A549 (cell line): ENCODE measurements around the gene FLG2. TPM values are rescaled to one million over a fixed set of nuclear protein-coding genes. Genes with fewer than 3 reads are reported as not detected.

ENCODE experiments used
- ATAC-seq, 2 experiments: fragments of 200-7000 bp in 1 of 2; fragments of >200 bp in 1 of 2; cut with Nextera tagmentation in 1 of 2; cut with Tn5 transposase in 1 of 2; 3 replicates each; pipeline versions ENCODE4 v1.8.0 to v1.9.1; 2018 to 2020; ENCODE audit warnings: mild to moderate bottlenecking in 1 of 2, moderate library complexity in 1 of 2
- CTCF ChIA-PET: fragments of 300-600 bp; sonication (Branson Sonifier 250); formaldehyde crosslinking; extraction: SDS; loops from one replicate; lab custom pipeline; 2021; ENCODE audit warnings: antibody characterized with exemption, inconsistent platforms; lab: Yijun Ruan, JAX
- POLR2A ChIA-PET: fragments of 350-600 bp; formaldehyde crosslinking; extraction: SDS; loops from one replicate; lab custom pipeline; 2021; ENCODE audit warnings: antibody characterized with exemption, inconsistent platforms; lab: Yijun Ruan, JAX
- DNase-seq, 2 experiments: peaks; one replicate each; pipeline versions ENCODE4 v3.0.0 to v3.0.0-alpha.2; 2011 to 2016; ENCODE audit warnings: low read depth in 1 of 2, low spot score in 1 of 2
- FAIRE-seq: peaks from 2 replicates; lab custom pipeline; 2011; peaks lifted over from hg19 to GRCh38; lab: Jason Lieb, UNC
- H3K27ac ChIP-seq, 2 experiments: fragments of >200 bp; sonication (Bioruptor Twin); formaldehyde crosslinking; 3 replicates each; pipeline ENCODE4 v1.5.1; 2016 to 2017
- H3K4me1 ChIP-seq: fragments of >200 bp; sonication (Bioruptor Twin); formaldehyde crosslinking; 3 replicates; pipeline ENCODE4 v1.6.1; 2016
- H3K4me2 ChIP-seq: fragments of >200 bp; sonication (Bioruptor Twin); formaldehyde crosslinking; 3 replicates; pipeline ENCODE4 v1.6.1; 2016
- H3K4me3 ChIP-seq: fragments of >200 bp; sonication (Bioruptor Twin); formaldehyde crosslinking; 3 replicates; pipeline ENCODE4 v1.5.1; 2016
- H3K9me3 ChIP-seq: fragments of >200 bp; sonication (Bioruptor Twin); formaldehyde crosslinking; 3 replicates; pipeline ENCODE4 v1.6.1; 2016
- CBX2 ChIP-seq: fragments of 200-600 bp; sonication (generic); IDR thresholded peaks from 2 replicates; pipeline ENCODE4 v1.6.1; 2016; ENCODE audit warnings: low read depth, mild to moderate bottlenecking, borderline replicate concordance
- CEBPB ChIP-seq, 2 experiments: fragments of >200 bp in 1 of 2; sonication (Bioruptor Twin) in 1 of 2; formaldehyde crosslinking in 1 of 2; IDR thresholded peaks; 2 replicates each; pipeline ENCODE4 v1.6.1; 2012 to 2016
- CHD4 ChIP-seq: fragments of 200-600 bp; sonication (generic); IDR thresholded peaks from 2 replicates; pipeline ENCODE4 v1.6.1; 2016; ENCODE audit warnings: antibody characterized with exemption, mild to moderate bottlenecking, borderline replicate concordance
- ESRRA ChIP-seq: fragments of 150-350 bp; IDR thresholded peaks from 2 replicates; pipeline ENCODE4 v1.6.1; 2014; ENCODE audit warnings: mild to moderate bottlenecking, low read length, borderline replicate concordance
- HOXB13 ChIP-seq: fragments of 250-450 bp; sonication (Bioruptor Pico); IDR thresholded peaks from 2 replicates; pipeline ENCODE4 v1.5.0; 2020; ENCODE audit warnings: low read depth, mild to moderate bottlenecking, moderate library complexity
- JUN ChIP-seq, 2 experiments: fragments of >200 bp; sonication (Bioruptor Twin); formaldehyde crosslinking; IDR thresholded peaks; 2 replicates in 1 of 2; 3 replicates in 1 of 2; pipeline ENCODE4 v1.6.1; 2016 to 2017
- JUNB ChIP-seq: fragments of >200 bp; sonication (Bioruptor Twin); formaldehyde crosslinking; IDR thresholded peaks from 2 replicates; pipeline ENCODE4 v1.6.1; 2016
- NFE2L2 ChIP-seq: fragments of 150-350 bp; conservative IDR thresholded peaks from 2 replicates; pipeline ENCODE4 v1.6.1; 2014; ENCODE audit warnings: low read length
- NPAS2 ChIP-seq: fragments of 250-450 bp; sonication (Bioruptor Pico); IDR thresholded peaks from 2 replicates; pipeline ENCODE4 v1.8.0; 2022; ENCODE audit warnings: mild to moderate bottlenecking, moderate library complexity, borderline replicate concordance
- PHF8 ChIP-seq: fragments of 200-600 bp; sonication (generic); IDR thresholded peaks from 2 replicates; pipeline ENCODE4 v1.6.1; 2016; ENCODE audit warnings: low read depth, mild to moderate bottlenecking, antibody characterized with exemption, moderate library complexity, borderline replicate concordance
- POLR2A ChIP-seq: IDR thresholded peaks from 2 replicates; pipeline ENCODE4 v1.6.1; 2012; ENCODE audit warnings: mild to moderate bottlenecking, low read length
- RAD21 ChIP-seq, 2 experiments: fragments of >200 bp in 1 of 2; sonication (Bioruptor Twin) in 1 of 2; formaldehyde crosslinking in 1 of 2; IDR thresholded peaks in 1 of 2; conservative IDR thresholded peaks in 1 of 2; 2 replicates in 1 of 2; 3 replicates in 1 of 2; pipeline ENCODE4 v1.6.1; 2012 to 2018; ENCODE audit warnings: inconsistent platforms in 1 of 2
- RCOR1 ChIP-seq: fragments of 150-350 bp; IDR thresholded peaks from 2 replicates; pipeline ENCODE4 v1.6.1; 2014; ENCODE audit warnings: antibody characterized with exemption, low read length, low read depth
- SMC3 ChIP-seq: fragments of >200 bp; sonication (Bioruptor Twin); formaldehyde crosslinking; IDR thresholded peaks from 3 replicates; pipeline ENCODE4 v1.6.1; 2018; ENCODE audit warnings: inconsistent platforms
- ZFP36 ChIP-seq: fragments of 450-650 bp; IDR thresholded peaks from 2 replicates; pipeline ENCODE4 v1.6.1; 2014; ENCODE audit warnings: borderline replicate concordance; ENCODE audit not compliant: partially characterized antibody
- WGBS: methylation state at CpG from one replicate; pipeline ENCODE4 v1.1.6; 2017; ENCODE audit errors: missing lambda C conversion rate; 5-methylcytosine and 5-hydroxymethylcytosine counted together
- polyA plus RNA-seq, 4 experiments: library from polyadenylated mRNA; depleted of rRNA in 3 of 4; stranded (reverse); fragments of >200 nt; fragmentation: RNase III in 1 of 4; extraction: RNeasy Plus Mini Kit Qiagen cat#74134 plus additional on column Dnase treatment in 1 of 4; gene quantifications; 2 replicates in 3 of 4; 3 replicates in 1 of 4; pipeline ENCODE4 v1.2.3, GENCODE V29; 2011 to 2017
- TF ChIP-seq, protein P1 (sequence below): fragments of >200 bp; sonication (Bioruptor Twin); formaldehyde crosslinking; IDR thresholded peaks from 3 replicates; pipeline ENCODE4 v1.5.1; 2016
- TF ChIP-seq, protein P2 (sequence below): fragments of >200 bp; sonication (Bioruptor Twin); formaldehyde crosslinking; IDR thresholded peaks from 2 replicates; pipeline ENCODE4 v1.6.1; 2016
- TF ChIP-seq, protein P3 (sequence below): fragments of 250-450 bp; sonication (Bioruptor Pico); IDR thresholded peaks from 2 replicates; pipeline ENCODE4 v1.5.0; 2021; ENCODE audit warnings: mild to moderate bottlenecking, moderate library complexity, borderline replicate concordance
- TF ChIP-seq, protein P4 (sequence below): IDR thresholded peaks from 2 replicates; pipeline ENCODE4 v1.6.1; 2012; ENCODE audit warnings: low read depth, borderline replicate concordance

Gene FLG2
- polyA plus RNA-seq, 2 of the 4 experiments (the other 2 are of a cell fraction), result not detected

DNA sequence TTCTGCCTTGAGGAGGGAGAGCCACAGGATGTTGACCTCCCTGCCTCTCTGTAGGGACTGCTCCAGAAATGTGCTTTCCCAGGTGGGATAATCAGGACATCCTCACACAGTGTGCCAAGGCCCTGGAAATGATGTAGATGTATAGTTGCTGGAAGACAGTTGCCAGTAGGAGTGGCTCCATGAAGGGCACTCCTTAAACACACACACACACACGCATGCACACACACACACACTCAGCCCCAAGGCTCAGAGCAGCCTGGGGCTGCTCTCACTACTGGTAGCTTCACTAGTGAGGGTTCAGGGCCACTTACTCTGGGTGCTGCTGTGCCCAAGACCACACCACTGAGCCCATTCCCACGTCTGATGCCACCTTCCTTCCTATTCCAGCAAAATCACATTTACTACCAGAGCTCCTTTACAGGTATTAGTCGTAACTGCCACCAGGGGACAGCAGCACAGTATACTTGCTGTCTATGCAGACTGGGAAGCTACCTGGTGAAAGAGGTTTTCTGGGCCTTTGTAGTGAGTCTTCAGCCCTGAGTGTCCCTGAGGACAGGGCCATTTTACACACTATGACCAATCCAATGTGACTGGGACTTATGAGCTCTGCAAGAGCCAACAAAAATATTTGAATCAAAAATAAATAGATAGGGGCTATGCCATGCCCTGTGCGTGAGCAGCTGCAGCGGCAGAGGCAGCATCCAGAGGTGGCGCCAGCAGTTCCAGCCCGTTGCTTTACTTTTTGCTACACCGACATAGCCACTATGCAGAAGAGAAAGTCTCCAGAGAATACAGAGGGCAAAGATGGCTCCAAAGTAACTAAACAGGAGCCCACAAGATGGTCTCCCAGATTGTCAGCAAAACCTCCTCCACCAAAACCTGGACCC, 39.2 kb upstream of the FLG2 start:
- WGBS, result 20% methylated on average over 8 of the region's 8 CpGs
- TF ChIP-seq, protein P1, sequence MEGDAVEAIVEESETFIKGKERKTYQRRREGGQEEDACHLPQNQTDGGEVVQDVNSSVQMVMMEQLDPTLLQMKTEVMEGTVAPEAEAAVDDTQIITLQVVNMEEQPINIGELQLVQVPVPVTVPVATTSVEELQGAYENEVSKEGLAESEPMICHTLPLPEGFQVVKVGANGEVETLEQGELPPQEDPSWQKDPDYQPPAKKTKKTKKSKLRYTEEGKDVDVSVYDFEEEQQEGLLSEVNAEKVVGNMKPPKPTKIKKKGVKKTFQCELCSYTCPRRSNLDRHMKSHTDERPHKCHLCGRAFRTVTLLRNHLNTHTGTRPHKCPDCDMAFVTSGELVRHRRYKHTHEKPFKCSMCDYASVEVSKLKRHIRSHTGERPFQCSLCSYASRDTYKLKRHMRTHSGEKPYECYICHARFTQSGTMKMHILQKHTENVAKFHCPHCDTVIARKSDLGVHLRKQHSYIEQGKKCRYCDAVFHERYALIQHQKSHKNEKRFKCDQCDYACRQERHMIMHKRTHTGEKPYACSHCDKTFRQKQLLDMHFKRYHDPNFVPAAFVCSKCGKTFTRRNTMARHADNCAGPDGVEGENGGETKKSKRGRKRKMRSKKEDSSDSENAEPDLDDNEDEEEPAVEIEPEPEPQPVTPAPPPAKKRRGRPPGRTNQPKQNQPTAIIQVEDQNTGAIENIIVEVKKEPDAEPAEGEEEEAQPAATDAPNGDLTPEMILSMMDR, result peak; percentile 61
- no peak for TF ChIP-seq JUNB
- TF ChIP-seq SMC3, result peak; percentile 63
- peak; percentile 52 to 63; a peak in 4 of 5 replicates for TF ChIP-seq RAD21 (conservative IDR thresholded peaks at IDR 0.05 in 1 of 2, IDR thresholded peaks at IDR 0.05 in 1 of 2)
- Histone ChIP-seq H3K4me1 (no peaks in the 10 kb centered on the region; the same call in 2 of the 3 replicates), H3K4me2 (no peak overlapping the region; the same call in 2 of the 3 replicates), H3K4me3 (no peak overlapping the region), H3K27ac (no peak overlapping the region), H3K9me3 (no peaks in the 10 kb centered on the region)
- POLR2A ChIA-PET, result no interaction called here
- no peak for FAIRE-seq
- peak; percentile 44 to 66 for DNase-seq
- CTCF ChIA-PET, result interaction anchor here (0.6 to 5.1 kb wide), 26 partner anchors 10 to 329 kb away, joined by 3 to 55 read pairs (median 4); partner anchors contain the start of gene CRNN
- peak; percentile 98 to 99 for ATAC-seq

DNA sequence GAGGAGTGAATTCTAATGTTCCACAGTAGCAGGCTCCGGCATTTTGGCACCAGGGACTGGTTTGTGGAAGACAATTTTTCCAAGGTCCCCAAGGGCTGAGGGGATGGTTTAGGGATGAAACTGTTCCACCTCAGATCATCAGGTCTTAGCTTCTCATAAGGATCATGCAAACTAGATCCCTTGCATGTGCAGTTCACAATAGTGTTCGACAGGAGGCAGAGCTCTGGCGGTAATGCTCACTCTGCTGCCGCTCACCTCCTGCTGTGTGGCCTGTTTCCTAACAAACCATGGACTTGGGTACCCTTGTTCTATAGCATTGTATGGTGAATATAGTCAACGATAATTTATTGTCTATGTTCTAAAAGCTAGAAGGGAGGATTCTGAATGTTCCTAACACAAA, 37.7 kb upstream of the FLG2 start:
- ATAC-seq (peak; percentile 52 to 78; a peak in 4 of 6 replicates), DNase-seq (peak in 1 of 2 experiments; percentile 45), FAIRE-seq (no peak)
- Histone ChIP-seq H3K4me3 (no peak overlapping the region), H3K9me3 (no peaks in the 10 kb centered on the region), H3K27ac (no peak overlapping the region), H3K4me1 (no peaks in the 10 kb centered on the region; the same call in 2 of the 3 replicates), H3K4me2 (no peak overlapping the region)
- TF ChIP-seq RAD21 (conservative IDR thresholded peaks at IDR 0.05 in 1 of 2, IDR thresholded peaks at IDR 0.05 in 1 of 2) (no peak), ESRRA (no peak), HOXB13 (CRISPR knock-in tag) (no peak), POLR2A (no peak), CHD4 (no peak), NFE2L2 (no peak), ZFP36 (no peak), NPAS2 (no peak), RCOR1 (no peak), JUN (IDR thresholded peaks at IDR 0.05) (no peak), PHF8 (no peak), CEBPB (IDR thresholded peaks at IDR 0.05) (no peak)
- TF ChIP-seq, protein P2, sequence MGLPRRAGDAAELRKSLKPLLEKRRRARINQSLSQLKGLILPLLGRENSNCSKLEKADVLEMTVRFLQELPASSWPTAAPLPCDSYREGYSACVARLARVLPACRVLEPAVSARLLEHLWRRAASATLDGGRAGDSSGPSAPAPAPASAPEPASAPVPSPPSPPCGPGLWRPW, result no peak
- ChIA-PET CTCF (interaction anchor here (1.3 to 5.1 kb wide), 9 partner anchors 9 to 136 kb away, joined by 5 to 55 read pairs (median 11); partner anchors contain the start of gene CRNN), POLR2A (no interaction called here)
- WGBS, result 16% methylated on average over 5 of the region's 5 CpGs

DNA sequence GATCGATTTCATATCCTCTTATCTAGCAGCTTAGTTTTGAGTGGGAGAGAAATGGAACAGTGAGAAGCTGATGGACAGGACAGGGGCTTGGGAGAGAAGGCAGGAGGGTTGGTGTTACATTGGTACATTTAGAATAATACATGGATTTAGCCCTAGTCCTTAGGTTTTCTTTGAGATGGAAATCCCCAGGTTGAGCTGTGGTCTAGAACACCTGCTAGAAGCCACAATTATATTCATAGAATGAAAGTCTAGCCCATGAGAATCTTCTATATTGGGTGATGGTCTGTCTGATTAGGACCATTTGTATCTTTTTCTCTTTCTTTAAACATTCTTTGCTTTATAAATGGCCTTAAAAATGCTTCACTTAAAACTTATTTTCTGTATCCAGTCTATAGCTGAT, 34.3 kb upstream of the FLG2 start:
- FAIRE-seq, result no peak
- CTCF ChIA-PET, result interaction anchor here (1.5 kb wide), 1 partner anchor 47 kb away, joined by 3 read pairs; no protein-coding TSS in a partner anchor
- TF ChIP-seq, protein P3, sequence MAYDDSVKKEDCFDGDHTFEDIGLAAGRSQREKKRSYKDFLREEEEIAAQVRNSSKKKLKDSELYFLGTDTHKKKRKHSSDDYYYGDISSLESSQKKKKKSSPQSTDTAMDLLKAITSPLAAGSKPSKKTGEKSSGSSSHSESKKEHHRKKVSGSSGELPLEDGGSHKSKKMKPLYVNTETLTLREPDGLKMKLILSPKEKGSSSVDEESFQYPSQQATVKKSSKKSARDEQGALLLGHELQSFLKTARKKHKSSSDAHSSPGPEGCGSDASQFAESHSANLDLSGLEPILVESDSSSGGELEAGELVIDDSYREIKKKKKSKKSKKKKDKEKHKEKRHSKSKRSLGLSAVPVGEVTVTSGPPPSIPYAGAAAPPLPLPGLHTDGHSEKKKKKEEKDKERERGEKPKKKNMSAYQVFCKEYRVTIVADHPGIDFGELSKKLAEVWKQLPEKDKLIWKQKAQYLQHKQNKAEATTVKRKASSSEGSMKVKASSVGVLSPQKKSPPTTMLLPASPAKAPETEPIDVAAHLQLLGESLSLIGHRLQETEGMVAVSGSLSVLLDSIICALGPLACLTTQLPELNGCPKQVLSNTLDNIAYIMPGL (CRISPR knock-in tag), result no peak
- TF ChIP-seq CHD4 (no peak), CBX2 (no peak)
- TF ChIP-seq, protein P4, sequence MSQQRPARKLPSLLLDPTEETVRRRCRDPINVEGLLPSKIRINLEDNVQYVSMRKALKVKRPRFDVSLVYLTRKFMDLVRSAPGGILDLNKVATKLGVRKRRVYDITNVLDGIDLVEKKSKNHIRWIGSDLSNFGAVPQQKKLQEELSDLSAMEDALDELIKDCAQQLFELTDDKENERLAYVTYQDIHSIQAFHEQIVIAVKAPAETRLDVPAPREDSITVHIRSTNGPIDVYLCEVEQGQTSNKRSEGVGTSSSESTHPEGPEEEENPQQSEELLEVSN, result no peak
- no peak for DNase-seq
- no peak for ATAC-seq
- H3K9me3 ChIP-seq, result no peaks in the 10 kb centered on the region
- no peak overlapping the region for H3K4me2 ChIP-seq
- H3K4me3 ChIP-seq, result no peak overlapping the region
- POLR2A ChIA-PET, result no interaction called here
- no peaks in the 10 kb centered on the region for H3K4me1 ChIP-seq
- H3K27ac ChIP-seq, result no peak overlapping the region
- WGBS, result 0% methylated on average over 1 of the region's 1 CpG
